DMS 273 (cell line): ENCODE data around the gene UBL4B.

Experiments
- DNase-seq: peaks from one replicate; lab custom pipeline; 2025; ENCODE audit not compliant: unreplicated experiment; lab: John Stamatoyannopoulos, UW

Gene UBL4B

DNA sequence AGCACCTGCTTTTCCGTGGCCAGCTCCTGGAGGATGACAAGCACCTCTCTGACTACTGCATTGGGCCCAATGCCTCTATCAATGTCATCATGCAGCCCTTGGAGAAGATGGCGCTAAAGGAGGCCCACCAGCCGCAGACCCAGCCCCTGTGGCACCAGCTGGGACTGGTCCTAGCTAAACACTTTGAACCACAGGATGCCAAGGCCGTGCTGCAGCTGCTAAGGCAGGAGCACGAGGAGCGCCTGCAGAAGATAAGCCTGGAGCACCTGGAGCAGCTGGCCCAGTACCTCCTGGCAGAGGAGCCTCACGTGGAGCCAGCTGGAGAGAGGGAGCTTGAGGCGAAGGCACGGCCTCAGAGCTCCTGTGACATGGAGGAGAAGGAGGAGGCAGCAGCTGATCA, 413 bp downstream of the UBL4B start:
- DNase-seq: peak; percentile 44

DNA sequence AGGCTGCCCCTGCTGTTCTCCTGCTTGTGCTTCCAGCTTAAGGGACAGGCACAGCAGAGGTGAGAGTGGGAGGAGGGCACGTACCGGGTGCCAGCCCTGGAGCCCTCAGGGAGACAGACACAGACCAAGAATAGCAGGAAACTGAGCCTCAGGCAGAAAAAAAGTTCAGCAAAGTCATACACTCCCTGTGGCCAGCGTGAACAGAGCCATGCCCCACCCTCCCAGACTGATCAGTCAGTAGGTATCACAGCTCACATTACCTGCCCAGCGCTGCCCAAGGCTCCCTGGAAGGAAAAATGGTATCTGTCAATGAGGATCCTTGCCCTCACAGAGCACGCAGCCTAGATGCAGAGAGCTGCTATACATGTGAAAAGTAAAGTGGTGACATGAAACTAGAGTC, 1.3 kb downstream of the UBL4B start:
- DNase-seq: no peak

DNA sequence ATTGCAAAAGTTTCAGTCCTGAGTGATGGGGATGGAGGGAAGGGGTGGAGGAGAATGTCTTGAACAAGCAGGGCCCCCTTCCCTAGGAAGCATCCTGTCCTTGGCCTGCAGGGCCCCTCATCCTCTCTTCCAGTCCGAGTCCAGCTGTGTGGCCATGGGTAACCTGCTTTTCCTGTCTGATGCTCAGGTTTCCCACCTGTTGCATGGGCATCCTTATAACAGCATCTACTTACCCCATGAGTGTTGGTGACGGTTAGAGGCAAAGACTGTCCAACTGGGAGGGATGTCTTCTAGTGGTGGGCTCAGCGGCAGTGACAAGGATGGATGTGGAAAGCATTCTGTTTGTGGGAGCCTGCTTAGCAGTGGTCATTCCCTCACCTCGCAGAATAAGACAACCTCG, 1.9 kb downstream of the UBL4B start:
- no peak for DNase-seq

DNA sequence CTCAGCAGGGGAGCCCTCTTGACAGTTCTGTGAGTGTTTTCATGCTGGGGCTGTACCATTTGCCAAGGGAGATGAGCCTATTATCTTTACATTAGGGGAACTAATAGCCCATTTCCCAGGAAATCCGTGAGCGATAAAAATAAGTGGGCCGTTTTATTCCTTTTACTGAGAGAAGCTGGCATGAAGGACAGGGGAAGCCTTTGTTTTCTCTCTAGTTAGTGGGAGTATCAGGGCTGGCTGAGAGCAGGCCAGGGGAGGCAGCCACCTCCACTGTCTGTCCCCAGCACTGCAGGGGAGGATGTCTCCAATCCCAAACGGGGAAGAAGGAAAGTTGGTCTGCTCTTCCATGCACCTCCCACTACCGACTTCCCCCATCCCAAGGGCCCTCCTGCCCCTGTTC, 2.5 kb downstream of the UBL4B start:
- no peak for DNase-seq

DNA sequence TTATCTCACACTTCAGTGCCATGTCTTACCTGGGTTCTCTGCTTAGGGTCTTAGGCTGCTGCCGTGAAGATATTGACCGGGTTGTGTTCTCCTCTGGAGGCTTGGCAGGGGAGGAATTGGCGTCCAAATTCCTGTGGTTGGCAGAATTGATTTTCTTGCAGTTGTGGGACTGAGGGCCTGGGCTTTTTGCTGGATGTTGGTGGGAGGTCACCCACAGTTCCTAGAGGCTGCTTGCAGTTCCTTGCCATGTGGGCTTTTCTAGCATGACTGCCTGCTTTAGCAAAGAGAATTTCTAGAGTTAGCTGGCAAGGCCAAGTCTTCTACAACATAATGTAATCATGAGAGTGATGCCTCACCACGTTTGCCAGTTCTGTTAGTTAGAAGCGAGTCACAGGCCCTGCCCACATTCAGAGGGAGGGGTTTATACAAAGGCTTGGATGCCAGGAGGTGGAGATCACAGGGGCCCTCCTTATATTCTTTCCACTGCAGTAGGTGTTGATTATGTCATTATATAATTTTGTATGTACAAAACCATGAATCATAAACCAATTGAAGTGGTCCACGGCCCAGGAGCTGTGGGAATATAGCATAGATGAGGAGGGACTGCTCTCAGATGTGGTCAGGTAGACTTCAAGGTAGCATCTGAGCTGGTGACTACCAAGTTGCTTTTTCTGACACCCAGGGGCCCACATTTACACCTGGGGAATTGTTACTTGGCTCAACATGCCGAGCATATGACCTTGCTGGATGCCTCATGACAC, 6.6 kb downstream of the UBL4B start:
- peak; percentile 26 for DNase-seq

DNA sequence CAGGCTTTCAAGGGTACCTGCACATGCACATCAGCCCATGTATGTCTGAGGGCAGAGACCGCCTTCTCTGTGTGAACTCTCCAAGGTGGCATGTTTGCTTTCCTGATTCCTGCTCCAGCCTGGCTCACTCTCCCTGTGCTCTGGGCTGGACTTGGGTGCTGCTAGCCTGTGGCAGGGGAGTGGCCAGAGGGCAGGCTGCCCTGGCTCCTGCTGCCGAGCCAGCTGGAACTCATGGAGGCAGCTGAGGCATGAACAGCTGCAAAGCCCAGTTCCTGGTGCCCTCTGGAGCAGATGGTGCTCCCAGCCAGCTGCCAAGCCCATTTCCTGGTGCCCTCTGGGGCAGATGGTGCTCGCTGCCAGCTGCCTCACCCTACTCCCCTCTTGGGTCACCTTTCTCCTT, 7.6 kb downstream of the UBL4B start:
- DNase-seq: peak; percentile 95

DNA sequence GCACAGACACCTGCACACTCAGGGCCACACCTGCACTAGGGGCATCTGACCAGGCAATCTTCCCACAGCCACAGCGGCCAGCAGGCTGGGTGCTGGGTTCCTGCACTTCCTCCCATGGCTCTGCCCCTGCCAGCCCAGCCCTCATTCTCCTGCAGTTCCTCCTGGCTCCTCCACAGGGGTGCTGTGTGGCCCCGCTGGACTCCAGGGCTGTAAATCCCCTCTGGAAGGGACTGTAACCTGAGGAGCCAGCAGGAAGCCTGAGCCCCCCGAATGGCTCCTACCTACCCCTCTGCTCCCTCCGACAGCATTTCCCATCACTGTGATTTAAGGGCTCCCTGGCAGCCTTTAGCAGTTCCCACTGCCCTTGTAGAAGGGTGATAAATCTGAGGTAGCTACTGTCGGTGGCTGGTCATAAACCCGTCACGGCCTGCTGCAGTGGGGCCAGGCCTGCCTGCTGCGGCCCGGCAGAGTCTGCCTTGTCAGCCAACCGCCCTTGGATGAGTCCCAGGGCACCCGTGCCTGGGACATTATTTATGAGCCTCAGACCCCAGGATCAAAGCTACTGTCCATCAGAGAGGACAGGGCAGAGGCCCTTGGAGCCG, 8.8 kb downstream of the UBL4B start:
- DNase-seq: no peak

DNA sequence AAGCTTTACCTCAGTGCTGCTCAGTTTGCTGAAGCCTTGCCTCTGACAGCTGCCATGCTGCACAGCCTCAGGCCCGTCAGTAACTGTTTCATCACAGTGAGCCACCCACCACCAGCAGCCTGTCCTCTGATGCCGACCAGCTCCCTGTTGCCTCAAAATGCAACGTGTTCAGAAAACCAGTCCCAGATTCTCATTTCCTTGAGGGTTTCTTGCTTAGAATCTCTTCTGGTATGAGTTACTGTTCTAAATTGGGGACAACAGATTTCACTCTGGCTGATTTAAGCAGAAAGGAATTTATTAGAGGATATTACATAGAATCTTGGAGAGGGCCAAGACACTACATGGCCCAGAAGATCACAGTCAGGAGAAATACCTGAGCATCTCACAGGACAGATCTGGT, 11.0 kb downstream of the UBL4B start:
- DNase-seq: no peak

DNA sequence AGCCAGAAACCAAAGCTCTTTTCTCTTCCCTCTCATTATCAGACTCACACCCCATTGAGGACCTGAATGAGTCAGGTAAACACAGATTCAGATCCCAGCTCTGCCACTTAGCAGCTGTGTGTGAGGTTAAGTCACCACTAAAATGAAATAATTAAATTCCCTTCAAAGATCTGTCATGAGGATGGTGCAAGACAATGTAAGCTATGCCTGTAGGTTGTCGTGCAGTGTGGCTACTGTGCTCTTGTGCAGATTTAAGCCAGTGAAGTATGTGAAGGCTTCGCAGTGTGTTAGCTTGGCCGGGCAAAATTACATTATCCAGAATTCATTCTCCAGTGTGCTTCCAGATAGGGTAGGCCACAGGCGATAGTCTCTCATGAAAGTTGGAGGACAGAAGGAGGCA, 13.6 kb downstream of the UBL4B start:
- DNase-seq: no peak

DNA sequence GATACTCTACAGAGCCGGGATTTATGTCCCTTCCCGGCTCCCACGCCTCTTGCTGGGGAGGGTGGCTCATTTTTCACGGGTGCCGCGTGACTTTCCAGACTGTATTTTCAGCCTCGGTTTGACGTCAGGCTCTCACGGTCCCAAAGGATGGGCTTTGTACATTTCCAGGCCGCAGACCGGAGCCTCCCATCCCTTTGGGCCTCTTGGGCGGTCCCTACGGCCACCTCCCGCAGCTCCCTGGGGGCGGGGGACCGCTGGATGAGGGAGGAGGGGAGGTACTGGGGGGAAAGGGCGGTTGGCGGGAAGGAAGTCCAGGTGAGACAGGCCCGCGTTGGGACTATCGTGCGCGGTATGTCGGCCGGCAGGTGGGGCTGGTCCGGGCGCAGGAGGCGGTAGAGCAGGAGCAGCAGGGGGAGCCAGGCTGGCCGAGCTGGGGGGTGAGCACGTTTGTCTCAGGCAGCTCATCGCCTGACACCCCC, 17.9 kb downstream of the UBL4B start:
- DNase-seq: no peak

DNA sequence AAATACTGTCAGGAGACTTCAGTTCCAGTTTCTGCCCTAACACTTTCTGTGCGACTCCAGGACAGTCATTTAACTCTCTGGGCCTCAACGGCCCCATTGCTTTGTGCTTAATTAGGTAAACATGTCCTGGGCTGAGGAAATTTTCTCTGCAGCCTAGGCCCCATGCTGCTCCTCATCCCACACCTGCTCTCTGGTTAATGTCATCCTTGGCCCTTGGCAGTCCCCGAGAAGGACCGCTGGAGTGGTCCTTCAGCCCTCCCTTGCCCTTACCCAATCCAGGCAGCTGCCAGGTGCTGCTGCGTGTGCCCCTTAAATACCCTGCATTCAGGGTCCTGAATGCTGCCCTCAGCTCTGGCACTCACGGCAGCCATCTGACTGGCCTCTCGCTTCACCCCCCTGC, 18.7 kb downstream of the UBL4B start:
- DNase-seq: no peak

DNA sequence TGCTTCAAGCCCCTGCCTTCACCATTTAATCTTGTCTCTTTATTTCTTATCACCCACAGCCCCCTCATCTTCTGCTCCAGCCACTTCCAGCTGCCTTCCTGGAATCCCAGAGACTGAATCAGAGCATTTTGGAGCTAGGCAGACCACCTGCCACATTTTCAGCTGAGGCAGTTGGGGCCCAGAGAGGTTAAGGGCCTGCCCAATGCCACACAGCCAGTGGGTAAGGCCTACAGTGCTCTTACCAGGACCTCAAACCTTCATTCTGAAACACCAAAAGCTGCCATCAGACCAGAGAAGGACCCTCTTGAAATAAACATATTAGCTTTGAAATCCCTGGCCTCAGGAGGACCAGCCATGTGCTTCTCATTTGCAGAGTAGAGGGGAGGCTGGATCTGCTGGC, 20.4 kb downstream of the UBL4B start:
- DNase-seq: no peak

DNA sequence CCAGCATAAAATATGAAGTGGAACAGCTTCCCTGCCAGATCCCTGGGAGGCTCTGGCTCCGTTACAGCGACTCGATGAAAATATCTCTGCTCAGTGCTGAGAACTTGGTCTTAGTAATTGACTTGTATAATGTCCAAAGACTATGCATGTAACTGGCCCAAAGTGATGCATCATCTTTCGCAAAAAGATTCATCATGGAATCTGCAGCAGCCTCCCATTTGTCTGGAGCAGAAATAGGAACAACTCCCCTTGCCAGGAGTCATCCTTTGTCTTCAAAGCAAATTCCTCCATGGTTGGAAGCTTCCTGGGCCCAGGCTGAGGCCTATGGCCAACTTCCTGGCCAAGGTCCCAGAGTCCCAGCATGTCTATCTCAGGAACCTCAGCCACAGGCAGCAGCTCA, 21.2 kb downstream of the UBL4B start:
- no peak for DNase-seq

DNA sequence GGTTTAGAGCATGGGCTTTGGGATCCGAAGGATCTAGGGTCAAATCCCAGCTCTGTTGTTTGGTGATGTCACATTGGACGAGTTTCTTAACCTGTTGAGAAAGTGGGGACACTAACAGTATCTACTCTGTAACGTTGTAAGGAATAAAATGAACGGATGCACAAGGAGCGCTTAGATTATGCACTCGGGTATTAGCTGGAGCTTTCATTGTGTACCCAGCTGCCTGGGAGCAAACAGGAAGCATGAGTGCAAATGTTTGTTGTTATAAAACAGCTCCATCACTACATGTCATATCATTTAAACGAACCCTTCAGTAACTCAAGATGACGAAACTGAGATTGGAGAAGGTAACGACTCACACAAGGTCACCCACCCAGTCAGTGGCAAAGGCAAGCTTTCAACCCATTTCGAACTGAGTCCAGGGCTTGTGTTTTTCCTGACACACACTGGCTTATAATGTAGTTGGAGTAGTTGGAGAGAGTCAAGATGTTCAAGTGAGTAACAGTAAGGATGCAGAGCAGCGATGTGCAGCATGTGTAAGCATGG, 21.9 kb downstream of the UBL4B start:
- no peak for DNase-seq

DNA sequence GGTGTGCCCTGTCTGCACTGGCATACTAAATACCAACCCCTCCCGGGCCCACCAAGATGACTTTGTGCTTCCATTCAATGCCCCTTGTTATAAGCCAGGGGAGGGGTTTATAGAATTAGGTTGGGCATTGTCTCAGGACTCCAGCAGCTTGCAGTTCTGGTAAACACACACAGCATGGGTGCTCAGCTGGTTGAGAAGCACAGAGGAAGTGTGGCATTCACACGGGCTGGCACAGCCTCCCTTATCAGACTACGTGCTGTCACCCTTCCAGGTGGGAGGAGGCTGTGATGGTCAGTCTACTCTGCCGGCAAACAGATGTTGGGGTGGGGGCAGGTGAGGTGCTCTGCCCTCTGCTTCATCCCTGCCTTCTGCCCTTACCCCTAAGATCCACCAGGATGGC, 23.0 kb downstream of the UBL4B start:
- DNase-seq: peak; percentile 51

DNA sequence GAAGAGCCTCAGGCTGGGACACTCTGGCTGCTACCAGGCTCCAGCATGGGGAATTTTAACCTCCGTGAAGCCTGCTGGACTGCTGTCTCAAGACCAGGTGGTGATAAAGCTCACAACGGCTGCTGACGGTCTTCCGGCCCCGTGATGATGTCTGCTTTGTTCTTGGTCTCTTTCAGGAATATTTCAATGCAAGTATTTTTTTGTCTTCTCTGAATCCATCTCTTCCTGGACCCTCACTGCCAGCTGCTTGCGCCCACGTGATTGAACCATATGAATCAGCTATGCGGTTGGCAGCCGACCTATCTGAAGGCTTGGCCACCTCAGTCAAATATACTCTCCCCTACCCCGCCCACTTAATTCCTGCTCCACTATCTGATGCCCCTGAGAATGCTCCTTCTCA, 23.4 kb downstream of the UBL4B start:
- DNase-seq: peak; percentile 55

DNA sequence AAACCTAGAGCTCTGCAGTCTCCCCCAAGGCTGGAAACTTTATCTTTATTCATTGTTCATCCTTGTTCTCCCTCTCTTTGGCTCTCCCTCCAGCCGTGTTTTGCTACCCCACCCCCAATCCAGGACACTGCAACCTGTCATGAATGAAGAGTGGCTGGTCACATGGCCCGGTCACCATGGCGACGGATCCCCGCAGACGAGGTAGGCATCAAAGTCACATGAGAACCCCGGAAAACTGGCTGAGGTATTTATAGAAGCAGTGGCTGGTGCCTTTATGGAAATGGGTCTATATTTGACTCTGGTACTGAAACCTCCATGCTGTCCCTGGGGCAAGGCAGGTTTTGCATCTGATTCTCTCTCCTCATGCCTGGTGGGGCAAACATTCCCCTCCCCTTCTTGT, 24.7 kb downstream of the UBL4B start:
- DNase-seq: peak; percentile 90

DNA sequence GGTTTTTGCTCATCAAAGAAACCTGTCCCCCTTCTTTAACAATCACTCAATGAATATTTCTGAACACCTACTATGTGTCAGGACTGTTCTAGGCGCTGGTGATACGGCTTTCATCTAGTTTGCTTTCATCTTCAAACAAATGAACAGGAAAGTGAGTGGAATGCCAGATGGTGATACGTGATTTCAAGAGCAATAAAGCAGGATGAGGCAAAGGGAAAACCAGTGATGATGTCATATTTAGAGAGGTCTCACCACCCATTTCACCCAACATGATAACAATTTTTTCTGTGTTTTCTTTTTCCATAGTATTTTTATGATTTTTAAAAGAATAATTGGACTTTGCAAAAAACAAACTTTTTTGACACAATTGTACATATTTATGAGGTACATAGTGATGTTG, 26.7 kb downstream of the UBL4B start:
- DNase-seq: peak; percentile 20

DNA sequence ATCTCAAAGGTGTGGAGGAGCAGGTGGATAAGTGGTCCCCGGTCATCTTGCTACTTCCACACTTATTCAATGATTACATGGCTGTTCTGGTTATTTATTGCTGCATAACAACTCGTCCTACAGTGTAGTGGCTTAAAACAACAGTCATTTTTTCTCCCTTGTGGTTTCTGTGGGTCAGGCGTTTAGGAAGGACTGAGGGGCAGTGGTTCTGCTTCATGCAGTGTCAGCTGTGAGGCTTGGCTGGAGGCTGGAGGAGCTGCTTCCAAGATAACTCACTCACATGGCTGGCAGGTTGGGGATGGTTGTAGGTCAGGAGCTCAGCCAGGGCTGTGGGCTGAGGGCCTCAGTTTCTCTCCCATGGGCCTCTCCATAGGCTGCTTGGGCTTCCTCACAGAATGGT, 32.1 kb downstream of the UBL4B start:
- DNase-seq: no peak

DNA sequence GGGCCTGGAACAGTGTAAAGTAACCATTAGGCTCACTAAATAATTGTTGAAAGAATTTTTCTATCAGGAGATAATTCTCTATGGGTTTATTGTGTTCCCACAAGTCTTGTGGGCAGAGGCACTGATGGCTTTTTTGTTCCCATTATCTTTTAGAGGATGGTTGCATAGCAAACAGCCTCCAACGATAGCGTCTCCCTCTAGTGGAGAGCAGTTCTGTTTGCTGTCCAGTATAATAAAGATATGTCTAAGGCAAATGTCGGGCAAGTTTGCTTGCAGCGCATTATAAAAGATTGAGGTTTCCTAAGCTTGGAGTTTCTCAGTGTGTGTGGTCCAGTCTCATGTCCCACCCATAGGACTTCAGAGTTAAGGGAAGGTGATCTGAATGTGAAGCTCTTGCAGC, 36.7 kb downstream of the UBL4B start:
- DNase-seq: peak; percentile 65

DNA sequence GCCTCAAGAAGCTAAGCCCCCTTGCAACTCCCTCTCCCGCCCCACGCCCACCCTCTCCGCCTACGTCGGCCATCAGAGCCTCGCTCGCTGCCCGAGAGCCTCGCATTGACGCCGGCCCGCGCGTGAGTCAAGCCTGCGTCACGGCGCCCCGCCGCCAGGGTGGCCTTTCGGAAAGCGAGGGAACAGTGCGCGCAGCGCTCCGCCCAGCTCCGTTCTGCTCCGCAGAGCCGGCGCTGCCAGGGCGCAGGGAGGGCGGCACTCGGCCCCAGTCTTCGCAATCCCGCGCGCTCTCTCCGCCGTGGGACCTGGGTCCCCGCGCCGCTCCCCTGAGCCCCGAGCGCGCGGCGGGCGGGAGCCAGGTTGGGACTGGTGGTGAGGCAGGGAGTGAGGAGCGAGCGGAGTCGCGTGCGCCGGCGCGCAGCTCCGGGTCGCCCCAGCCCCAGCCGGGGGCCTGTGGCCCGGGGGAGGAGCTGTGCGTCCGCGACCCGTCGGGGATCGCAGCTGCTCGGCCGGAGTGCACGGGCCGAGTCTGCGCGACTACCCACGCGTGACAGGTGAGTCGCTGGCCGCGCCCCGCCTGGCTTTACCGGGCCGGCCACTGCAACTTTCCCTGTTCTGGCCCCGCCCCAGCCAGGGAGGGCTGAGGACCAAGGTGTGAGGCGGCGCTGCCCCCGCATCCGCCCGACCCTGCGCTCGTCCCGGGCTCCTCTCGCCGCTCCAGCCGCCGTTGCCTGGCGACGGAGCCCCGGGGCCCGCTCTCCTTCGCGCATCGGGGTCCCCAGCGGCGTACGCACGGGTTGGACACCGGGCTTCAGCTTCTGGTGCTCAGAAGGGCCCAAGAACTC, 38.3 kb downstream of the UBL4B start, which contains the start of gene SLC6A17:
TSS of gene SLC6A17 (plus strand) at position 165 of the 845 bp plus-strand sequence. CDS start 16,436 bp downstream, outside the sequence.
- peak; percentile 87 for DNase-seq
